ENCODE data around the gene RBM38.
"Not testable (repeated sequence)": the region's sequence is repeated elsewhere in the genome, so short reads cannot be mapped to it uniquely, and the experiment has no call there.

RBM38 gene

GRCh38 chr20:57390604-57391438 is at the start of gene RBM38:
Gene RBM38, plus strand, starts transcription at chr20:57391396. Its CDS starts 186 bp downstream, at chr20:57391582.
- DNase-seq: peak; percentile 83 to 86

- DNase-seq: no peak
These were observed 49.5 kb upstream of the RBM38 start for GRCh38 chr20:57341663-57342062.

GRCh38 chr20:57342829-57343228 is 48.4 kb upstream of the RBM38 start:
- DNase-seq: no peak

GRCh38 chr20:57346477-57346876 is 44.7 kb upstream of the RBM38 start:
- peak; percentile 77 to 82 for DNase-seq

- DNase-seq: no peak
These were observed 43.8 kb upstream of the RBM38 start for GRCh38 chr20:57347393-57347792.

- DNase-seq: not testable (repeated sequence)
These were observed 42.8 kb upstream of the RBM38 start for GRCh38 chr20:57348200-57348921.

GRCh38 chr20:57348922-57349574 is 42.1 kb upstream of the RBM38 start:
- DNase-seq: peak in 1 of 2 donors; percentile 6

GRCh38 chr20:57350081-57350710 is 41.0 kb upstream of the RBM38 start:
- DNase-seq: no peak

GRCh38 chr20:57350726-57351041 is 40.5 kb upstream of the RBM38 start:
- DNase-seq: not testable (repeated sequence)

GRCh38 chr20:57351042-57351783 is 40.0 kb upstream of the RBM38 start, which contains the start of gene RAE1:
Gene RAE1, plus strand, starts transcription at chr20:57351255. Its CDS starts 2,784 bp downstream, at chr20:57354039.
- peak; percentile 92 to 93 for DNase-seq

- no peak for DNase-seq
These were observed 38.9 kb upstream of the RBM38 start for GRCh38 chr20:57352305-57352704.

GRCh38 chr20:57353351-57353750 is 37.8 kb upstream of the RBM38 start:
- DNase-seq: no peak

- DNase-seq: no peak
These were observed 29.7 kb upstream of the RBM38 start for GRCh38 chr20:57361517-57361916.

GRCh38 chr20:57364451-57364850 is 26.7 kb upstream of the RBM38 start:
- no peak for DNase-seq

- no peak for DNase-seq
These were observed 21.6 kb upstream of the RBM38 start for GRCh38 chr20:57369596-57369995.

- no peak for DNase-seq
These were observed 20.9 kb upstream of the RBM38 start for GRCh38 chr20:57370316-57370715.

- DNase-seq: no peak
These were observed 19.8 kb upstream of the RBM38 start for GRCh38 chr20:57371363-57371762.

- no peak for DNase-seq
These were observed 19.0 kb upstream of the RBM38 start for GRCh38 chr20:57372157-57372556.

- no peak for DNase-seq
These were observed 18.4 kb upstream of the RBM38 start for GRCh38 chr20:57372581-57373350.

GRCh38 chr20:57374343-57374930 is 16.8 kb upstream of the RBM38 start:
- no peak for DNase-seq

Data from stimulated activated CD4-positive, alpha-beta T cell treated with anti-CD3 and anti-CD28 coated beads, Interleukin-2, amount 100 ng/mL, for 24 hours (primary cell).